A549 (cell line): ENCODE data around the gene RABGEF1. TPM values are rescaled to one million over a fixed set of nuclear protein-coding genes. Genes with fewer than 3 reads are reported as not detected.

Experiments
- ATAC-seq, 2 experiments: fragments of 200-7000 bp in 1 of 2; fragments of >200 bp in 1 of 2; cut with Nextera tagmentation in 1 of 2; cut with Tn5 transposase in 1 of 2; 3 replicates each; pipeline versions ENCODE4 v1.8.0 to v1.9.1; 2018 to 2020; ENCODE audit warnings: mild to moderate bottlenecking in 1 of 2, moderate library complexity in 1 of 2
- CTCF ChIA-PET: fragments of 300-600 bp; sonication (Branson Sonifier 250); formaldehyde crosslinking; extraction: SDS; loops from one replicate; lab custom pipeline; 2021; ENCODE audit warnings: antibody characterized with exemption, inconsistent platforms; lab: Yijun Ruan, JAX
- POLR2A ChIA-PET: fragments of 350-600 bp; formaldehyde crosslinking; extraction: SDS; loops from one replicate; lab custom pipeline; 2021; ENCODE audit warnings: antibody characterized with exemption, inconsistent platforms; lab: Yijun Ruan, JAX
- DNase-seq, 2 experiments: peaks; one replicate each; pipeline versions ENCODE4 v3.0.0 to v3.0.0-alpha.2; 2011 to 2016; ENCODE audit warnings: low read depth in 1 of 2, low spot score in 1 of 2
- FAIRE-seq: peaks from 2 replicates; lab custom pipeline; 2011; peaks lifted over from hg19 to GRCh38; lab: Jason Lieb, UNC
- H3K27ac ChIP-seq, 2 experiments: fragments of >200 bp; sonication (Bioruptor Twin); formaldehyde crosslinking; 3 replicates each; pipeline ENCODE4 v1.5.1; 2016 to 2017
- H3K4me1 ChIP-seq: fragments of >200 bp; sonication (Bioruptor Twin); formaldehyde crosslinking; 3 replicates; pipeline ENCODE4 v1.6.1; 2016
- H3K4me2 ChIP-seq: fragments of >200 bp; sonication (Bioruptor Twin); formaldehyde crosslinking; 3 replicates; pipeline ENCODE4 v1.6.1; 2016
- H3K4me3 ChIP-seq: fragments of >200 bp; sonication (Bioruptor Twin); formaldehyde crosslinking; 3 replicates; pipeline ENCODE4 v1.5.1; 2016
- H3K9me3 ChIP-seq: fragments of >200 bp; sonication (Bioruptor Twin); formaldehyde crosslinking; 3 replicates; pipeline ENCODE4 v1.6.1; 2016
- ATOH8 ChIP-seq: fragments of 250-450 bp; sonication (Bioruptor Pico); IDR thresholded peaks from 2 replicates; pipeline ENCODE4 v1.5.0; 2020; ENCODE audit warnings: low read depth, mild to moderate bottlenecking, moderate library complexity
- CHD2 ChIP-seq: fragments of 150-350 bp; IDR thresholded peaks from 2 replicates; pipeline ENCODE4 v1.6.1; 2014; ENCODE audit warnings: low read length; ENCODE audit not compliant: partially characterized antibody
- CTCF ChIP-seq: fragments of >200 bp; sonication (Bioruptor Twin); formaldehyde crosslinking; IDR thresholded peaks from 3 replicates; pipeline ENCODE4 v1.5.1; 2016
- EP300 ChIP-seq, 2 experiments: fragments of >200 bp; sonication (Bioruptor Twin); formaldehyde crosslinking; IDR thresholded peaks; 2 replicates in 1 of 2; 3 replicates in 1 of 2; pipeline ENCODE4 v1.6.1; 2016 to 2017
- HDAC2 ChIP-seq: fragments of 200-600 bp; sonication (generic); IDR thresholded peaks from 2 replicates; pipeline ENCODE4 v1.6.1; 2016
- HES2 ChIP-seq: fragments of >200 bp; sonication (Bioruptor Twin); formaldehyde crosslinking; IDR thresholded peaks from 2 replicates; pipeline ENCODE4 v1.6.1; 2016
- JUNB ChIP-seq: fragments of >200 bp; sonication (Bioruptor Twin); formaldehyde crosslinking; IDR thresholded peaks from 2 replicates; pipeline ENCODE4 v1.6.1; 2016
- KDM5A ChIP-seq: fragments of 200-600 bp; sonication (generic); IDR thresholded peaks from 2 replicates; pipeline ENCODE4 v1.6.1; 2016; ENCODE audit warnings: antibody characterized with exemption, mild to moderate bottlenecking
- MAFK ChIP-seq: fragments of 450-650 bp; IDR thresholded peaks from 2 replicates; pipeline ENCODE4 v1.6.1; 2014; ENCODE audit not compliant: partially characterized antibody
- NR3C1 ChIP-seq: fragments of >200 bp; sonication (Bioruptor Twin); formaldehyde crosslinking; IDR thresholded peaks from 3 replicates; pipeline ENCODE4 v1.6.1; 2017
- POLR2AphosphoS2 ChIP-seq: conservative IDR thresholded peaks from 2 replicates; pipeline ENCODE4 v1.6.1; 2012; ENCODE audit warnings: low read length, improper control_type of control experiment, inconsistent platforms
- RAD21 ChIP-seq, 2 experiments: fragments of >200 bp in 1 of 2; sonication (Bioruptor Twin) in 1 of 2; formaldehyde crosslinking in 1 of 2; IDR thresholded peaks in 1 of 2; conservative IDR thresholded peaks in 1 of 2; 2 replicates in 1 of 2; 3 replicates in 1 of 2; pipeline ENCODE4 v1.6.1; 2012 to 2018; ENCODE audit warnings: inconsistent platforms in 1 of 2
- RFX5 ChIP-seq: fragments of 450-650 bp; IDR thresholded peaks from 2 replicates; pipeline ENCODE4 v1.7.1; 2014; ENCODE audit warnings: antibody characterized with exemption, mild to moderate bottlenecking, moderate library complexity
- RNF2 ChIP-seq: fragments of 200-600 bp; sonication (generic); IDR thresholded peaks from 2 replicates; pipeline ENCODE4 v1.6.1; 2016; ENCODE audit warnings: low read depth, mild to moderate bottlenecking, antibody characterized with exemption, moderate library complexity, borderline replicate concordance
- TP53 ChIP-seq: fragments of 250-450 bp; sonication (Bioruptor Pico); IDR thresholded peaks from 2 replicates; pipeline ENCODE4 v1.5.0; 2021; ENCODE audit warnings: mild to moderate bottlenecking, moderate library complexity
- ZFP36 ChIP-seq: fragments of 450-650 bp; IDR thresholded peaks from 2 replicates; pipeline ENCODE4 v1.6.1; 2014; ENCODE audit warnings: borderline replicate concordance; ENCODE audit not compliant: partially characterized antibody
- WGBS: methylation state at CpG from one replicate; pipeline ENCODE4 v1.1.6; 2017; ENCODE audit errors: missing lambda C conversion rate; 5-methylcytosine and 5-hydroxymethylcytosine counted together
- polyA plus RNA-seq, 4 experiments: library from polyadenylated mRNA; depleted of rRNA in 3 of 4; stranded (reverse); fragments of >200 nt; fragmentation: RNase III in 1 of 4; extraction: RNeasy Plus Mini Kit Qiagen cat#74134 plus additional on column Dnase treatment in 1 of 4; gene quantifications; 2 replicates in 3 of 4; 3 replicates in 1 of 4; pipeline ENCODE4 v1.2.3, GENCODE V29; 2011 to 2017
- TF ChIP-seq, protein P1 (sequence below): IDR thresholded peaks from 2 replicates; pipeline ENCODE4 v1.6.1; 2012
- TF ChIP-seq, protein P2 (sequence below): fragments of 250-450 bp; sonication (Bioruptor Pico); IDR thresholded peaks from 2 replicates; pipeline ENCODE4 v1.5.0; 2021; ENCODE audit warnings: mild to moderate bottlenecking, moderate library complexity, borderline replicate concordance
- TF ChIP-seq, protein P3 (sequence below): fragments of 450-650 bp; IDR thresholded peaks from 2 replicates; pipeline ENCODE4 v1.6.1; 2014; ENCODE audit warnings: antibody characterized with exemption
- TF ChIP-seq, protein P4 (sequence below): fragments of >200 bp; sonication (Bioruptor Twin); formaldehyde crosslinking; IDR thresholded peaks from 3 replicates; pipeline ENCODE4 v1.6.1; 2016

Gene RABGEF1
- polyA plus RNA-seq, 2 of the 4 experiments (the other 2 are of a cell fraction): 16.2 to 22.6 TPM

- Histone ChIP-seq H3K4me2 (no peak overlapping the region), H3K27ac (no peak overlapping the region), H3K9me3 (no peaks in the 10 kb centered on the region), H3K4me3 (no peak overlapping the region), H3K4me1 (no peaks in the 10 kb centered on the region)
- TF ChIP-seq RFX5 (no peak), JUNB (no peak), POLR2AphosphoS2 (no peak), CTCF (no peak), TP53 (no peak), HES2 (no peak), HDAC2 (no peak), RNF2 (no peak), NR3C1 (no peak), KDM5A (no peak), ZFP36 (no peak), RAD21 (conservative IDR thresholded peaks at IDR 0.05 in 1 of 2, IDR thresholded peaks at IDR 0.05 in 1 of 2) (no peak), CHD2 (no peak), EP300 (IDR thresholded peaks at IDR 0.05) (no peak), ATOH8 (no peak), MAFK (no peak)
- TF ChIP-seq, protein P1, sequence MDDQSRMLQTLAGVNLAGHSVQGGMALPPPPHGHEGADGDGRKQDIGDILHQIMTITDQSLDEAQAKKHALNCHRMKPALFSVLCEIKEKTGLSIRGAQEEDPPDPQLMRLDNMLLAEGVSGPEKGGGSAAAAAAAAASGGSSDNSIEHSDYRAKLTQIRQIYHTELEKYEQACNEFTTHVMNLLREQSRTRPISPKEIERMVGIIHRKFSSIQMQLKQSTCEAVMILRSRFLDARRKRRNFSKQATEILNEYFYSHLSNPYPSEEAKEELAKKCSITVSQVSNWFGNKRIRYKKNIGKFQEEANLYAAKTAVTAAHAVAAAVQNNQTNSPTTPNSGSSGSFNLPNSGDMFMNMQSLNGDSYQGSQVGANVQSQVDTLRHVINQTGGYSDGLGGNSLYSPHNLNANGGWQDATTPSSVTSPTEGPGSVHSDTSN: no peak
- TF ChIP-seq, protein P2, sequence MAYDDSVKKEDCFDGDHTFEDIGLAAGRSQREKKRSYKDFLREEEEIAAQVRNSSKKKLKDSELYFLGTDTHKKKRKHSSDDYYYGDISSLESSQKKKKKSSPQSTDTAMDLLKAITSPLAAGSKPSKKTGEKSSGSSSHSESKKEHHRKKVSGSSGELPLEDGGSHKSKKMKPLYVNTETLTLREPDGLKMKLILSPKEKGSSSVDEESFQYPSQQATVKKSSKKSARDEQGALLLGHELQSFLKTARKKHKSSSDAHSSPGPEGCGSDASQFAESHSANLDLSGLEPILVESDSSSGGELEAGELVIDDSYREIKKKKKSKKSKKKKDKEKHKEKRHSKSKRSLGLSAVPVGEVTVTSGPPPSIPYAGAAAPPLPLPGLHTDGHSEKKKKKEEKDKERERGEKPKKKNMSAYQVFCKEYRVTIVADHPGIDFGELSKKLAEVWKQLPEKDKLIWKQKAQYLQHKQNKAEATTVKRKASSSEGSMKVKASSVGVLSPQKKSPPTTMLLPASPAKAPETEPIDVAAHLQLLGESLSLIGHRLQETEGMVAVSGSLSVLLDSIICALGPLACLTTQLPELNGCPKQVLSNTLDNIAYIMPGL: no peak
- TF ChIP-seq, protein P3, sequence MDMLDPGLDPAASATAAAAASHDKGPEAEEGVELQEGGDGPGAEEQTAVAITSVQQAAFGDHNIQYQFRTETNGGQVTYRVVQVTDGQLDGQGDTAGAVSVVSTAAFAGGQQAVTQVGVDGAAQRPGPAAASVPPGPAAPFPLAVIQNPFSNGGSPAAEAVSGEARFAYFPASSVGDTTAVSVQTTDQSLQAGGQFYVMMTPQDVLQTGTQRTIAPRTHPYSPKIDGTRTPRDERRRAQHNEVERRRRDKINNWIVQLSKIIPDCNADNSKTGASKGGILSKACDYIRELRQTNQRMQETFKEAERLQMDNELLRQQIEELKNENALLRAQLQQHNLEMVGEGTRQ: no peak
- TF ChIP-seq, protein P4, sequence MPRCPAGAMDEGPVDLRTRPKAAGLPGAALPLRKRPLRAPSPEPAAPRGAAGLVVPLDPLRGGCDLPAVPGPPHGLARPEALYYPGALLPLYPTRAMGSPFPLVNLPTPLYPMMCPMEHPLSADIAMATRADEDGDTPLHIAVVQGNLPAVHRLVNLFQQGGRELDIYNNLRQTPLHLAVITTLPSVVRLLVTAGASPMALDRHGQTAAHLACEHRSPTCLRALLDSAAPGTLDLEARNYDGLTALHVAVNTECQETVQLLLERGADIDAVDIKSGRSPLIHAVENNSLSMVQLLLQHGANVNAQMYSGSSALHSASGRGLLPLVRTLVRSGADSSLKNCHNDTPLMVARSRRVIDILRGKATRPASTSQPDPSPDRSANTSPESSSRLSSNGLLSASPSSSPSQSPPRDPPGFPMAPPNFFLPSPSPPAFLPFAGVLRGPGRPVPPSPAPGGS: no peak
- ChIA-PET CTCF (interaction anchor here (0.6 to 1.1 kb wide), 3 partner anchors 10 to 168 kb away, joined by 3 to 4 read pairs (median 3); no protein-coding TSS in a partner anchor), POLR2A (no interaction called here)
- 96% methylated on average over 6 of the region's 6 CpGs for WGBS
- no peak for ATAC-seq
- no peak for FAIRE-seq
- DNase-seq: no peak
Measured at GRCh38 chr7:66790196-66790595, 49.7 kb downstream of the RABGEF1 start.
